HepG2 (cell line): ENCODE measurements around the gene CKAP5. TPM values are rescaled to one million over a fixed set of nuclear protein-coding genes. Genes with fewer than 3 reads are reported as not detected.
A peak's percentile ranks its signal among the peaks of the same experiment; 100 is the strongest.

ENCODE experiments used
- ATM ChIP-seq: fragments of 450-650 bp; IDR thresholded peaks from 2 replicates; pipeline ENCODE4 v1.7.1; 2017; ENCODE audit warnings: mild to moderate bottlenecking, borderline replicate concordance
- DNMT1 ChIP-seq: sonication (generic); formaldehyde crosslinking; IDR thresholded peaks from 2 replicates; pipeline ENCODE4 v1.5.1; 2020; ENCODE audit warnings: mild to moderate bottlenecking, missing genetic modification reagents
- GTF2F1 ChIP-seq: fragments of 150-350 bp; IDR thresholded peaks from 2 replicates; pipeline ENCODE4 v1.6.1; 2014; ENCODE audit warnings: low read length
- HMG20A ChIP-seq: IDR thresholded peaks from 2 replicates; pipeline ENCODE4 v1.6.1; 2016; ENCODE audit warnings: borderline replicate concordance
- KAT8 ChIP-seq: IDR thresholded peaks from 2 replicates; pipeline ENCODE4 v1.6.1; 2016; ENCODE audit warnings: missing genetic modification reagents, missing compliant biosample characterization
- KDM4B ChIP-seq: sonication (generic); formaldehyde crosslinking; IDR thresholded peaks from 2 replicates; pipeline ENCODE4 v1.4.0; 2020; ENCODE audit warnings: missing genetic modification reagents
- NR0B2 ChIP-seq: sonication (generic); formaldehyde crosslinking; IDR thresholded peaks from 2 replicates; pipeline ENCODE4 v1.4.0; 2020; ENCODE audit warnings: mild to moderate bottlenecking, missing genetic modification reagents
- PATZ1 ChIP-seq: sonication (generic); formaldehyde crosslinking; IDR thresholded peaks from 2 replicates; pipeline ENCODE4 v1.4.0; 2020; ENCODE audit warnings: missing genetic modification reagents
- PCBP2 ChIP-seq: fragments of 200-400 bp; formaldehyde crosslinking; optimal IDR thresholded peaks from 2 replicates; pipeline ENCODE3; 2018; ENCODE audit warnings: low read length, low read depth; ENCODE audit not compliant: poor library complexity, severe bottlenecking
- POLR2A ChIP-seq, 2 experiments: IDR thresholded peaks; 2 replicates each; pipeline ENCODE4 v1.6.1; 2011; ENCODE audit warnings: low read depth in 2 of 2, low read length in 2 of 2, mild to moderate bottlenecking in 1 of 2, moderate library complexity in 1 of 2; ENCODE audit not compliant: insufficient read depth in 1 of 2
- REPIN1 ChIP-seq: sonication (generic); formaldehyde crosslinking; IDR thresholded peaks from 2 replicates; pipeline ENCODE4 v1.8.0; 2022; ENCODE audit warnings: missing genetic modification reagents, low read depth, mild to moderate bottlenecking, borderline replicate concordance
- SAP130 ChIP-seq: IDR thresholded peaks from 2 replicates; pipeline ENCODE4 v1.6.1; 2016; ENCODE audit warnings: low read depth
- SMYD3 ChIP-seq: sonication (generic); formaldehyde crosslinking; IDR thresholded peaks from 2 replicates; pipeline ENCODE4 v1.8.1; 2023; ENCODE audit warnings: mild to moderate bottlenecking, missing genetic modification reagents
- STAT6 ChIP-seq: sonication (generic); formaldehyde crosslinking; IDR thresholded peaks from 2 replicates; pipeline ENCODE4 v1.4.0; 2020; ENCODE audit warnings: missing genetic modification reagents, mild to moderate bottlenecking, borderline replicate concordance
- YEATS2 ChIP-seq: sonication (generic); formaldehyde crosslinking; IDR thresholded peaks from 2 replicates; pipeline ENCODE4 v1.4.0; 2020; ENCODE audit warnings: missing genetic modification reagents, borderline replicate concordance
- ZNF121 ChIP-seq: sonication (generic); formaldehyde crosslinking; IDR thresholded peaks from 2 replicates; pipeline ENCODE4 v1.5.0; 2020; ENCODE audit warnings: mild to moderate bottlenecking, missing genetic modification reagents
- ZNF30 ChIP-seq: sonication (generic); formaldehyde crosslinking; IDR thresholded peaks from 2 replicates; pipeline ENCODE4 v1.5.0; 2020; ENCODE audit warnings: mild to moderate bottlenecking, missing genetic modification reagents
- ZNF329 ChIP-seq: sonication (generic); formaldehyde crosslinking; IDR thresholded peaks from 2 replicates; pipeline ENCODE4 v1.9.0; 2021; ENCODE audit warnings: low read depth, mild to moderate bottlenecking, missing genetic modification reagents
- ZNF501 ChIP-seq: sonication (generic); formaldehyde crosslinking; IDR thresholded peaks from 2 replicates; pipeline ENCODE4 v1.5.1; 2020; ENCODE audit warnings: mild to moderate bottlenecking, moderate library complexity, missing genetic modification reagents
- ZNF614 ChIP-seq: IDR thresholded peaks from 2 replicates; pipeline ENCODE4 v1.6.1; 2018; ENCODE audit warnings: missing biosample characterization, missing genetic modification reagents, inconsistent platforms, borderline replicate concordance
- ZNF740 ChIP-seq: sonication (generic); formaldehyde crosslinking; IDR thresholded peaks from 2 replicates; pipeline ENCODE4 v1.4.0; 2020; ENCODE audit warnings: missing genetic modification reagents
- ZNF75D ChIP-seq: sonication (generic); formaldehyde crosslinking; IDR thresholded peaks from 2 replicates; pipeline ENCODE4 v1.8.1; 2023; ENCODE audit warnings: missing genetic modification reagents, mild to moderate bottlenecking, borderline replicate concordance
- ZNF761 ChIP-seq: sonication (generic); formaldehyde crosslinking; conservative IDR thresholded peaks from 2 replicates; pipeline ENCODE4 v1.4.0; 2020; ENCODE audit warnings: mild to moderate bottlenecking, missing genetic modification reagents
- ZNF782 ChIP-seq: sonication (generic); formaldehyde crosslinking; IDR thresholded peaks from 2 replicates; pipeline ENCODE4 v1.4.0; 2020; ENCODE audit warnings: missing genetic modification reagents, mild to moderate bottlenecking, borderline replicate concordance
- polyA plus RNA-seq, 8 experiments: library from polyadenylated mRNA; depleted of rRNA in 3 of 8; stranded (reverse) in 7 of 8; unstranded in 1 of 8; fragments of >200 nt; fragmentation: Illumina TruSeq in 4 of 8; extraction: Trizol in 4 of 8; gene quantifications; 2 replicates each; pipeline versions ENCODE4 v1.2.1 to v1.2.3, GENCODE V29; 2011 to 2016; ENCODE audit warnings: low read depth in 4 of 8, missing spikeins in 1 of 8, mixed read lengths in 1 of 8; ENCODE audit not compliant: insufficient read depth in 1 of 8
- total RNA-seq, 5 experiments: library from RNA; depleted of rRNA; stranded (reverse); fragments of >200 nt; fragmentation: Illumina TruSeq; extraction: Trizol; gene quantifications; 2 replicates each; pipeline ENCODE4 v1.2.3, GENCODE V29; 2016; ENCODE audit warnings: low read depth in 1 of 5

CKAP5 gene
- total and polyA plus RNA-seq, 2 of the 13 experiments (the other 11 are each of a cell fraction or from before 2014, with no cell fraction given), result 79.2 to 103 TPM

- TF ChIP-seq HMG20A (CRISPR knock-in tag) (peak; percentile 20; the same call in 1 of the 2 replicates), KAT8 (CRISPR knock-in tag) (peak; percentile 54; the same call in 1 of the 2 replicates), ZNF740 (no peak), DNMT1 (CRISPR knock-in tag) (no peak), SAP130 (peak; percentile 95), ZNF782 (CRISPR knock-in tag) (0 out of 2 replicates have a peak, but pooled peaks have one; percentile 45), ZNF75D (no peak), SMYD3 (CRISPR knock-in tag) (no peak), REPIN1 (CRISPR knock-in tag) (peak; percentile 79; the same call in 1 of the 2 replicates), ZNF329 (CRISPR knock-in tag) (no peak), PATZ1 (CRISPR knock-in tag) (peak; percentile 82), ZNF121 (CRISPR knock-in tag) (0 out of 2 replicates have a peak, but pooled peaks have one; percentile 26), GTF2F1 (no peak), ZNF501 (peak; percentile 84), NR0B2 (CRISPR knock-in tag) (peak; percentile 50; the same call in 1 of the 2 replicates), ZNF30 (CRISPR knock-in tag) (no peak), KDM4B (CRISPR knock-in tag) (0 out of 2 replicates have a peak, but pooled peaks have one; percentile 72), ZNF614 (peak; percentile 83), STAT6 (CRISPR knock-in tag) (no peak; the same call in 1 of the 2 replicates), PCBP2 (no peak), ZNF761 (CRISPR knock-in tag) (no peak), ATM (no peak), POLR2A (IDR thresholded peaks at IDR 0.05; ENCODE audit: insufficient read depth in 1 of 2, low read depth in 2 of 2, low read length in 2 of 2) (no peak), YEATS2 (CRISPR knock-in tag) (peak; percentile 37; the same call in 1 of the 2 replicates)
Observed at GRCh38 chr11:46826310-46827044, 19.6 kb downstream of the CKAP5 start (continued).
